GM18858 (cell line): ENCODE results near the gene ALOX5.
"Not testable (repeated sequence)": the region's sequence is repeated elsewhere in the genome, so short reads cannot be mapped to it uniquely, and the experiment has no call there.

Experiments used
- ATAC-seq: cut with Tn5 transposase; IDR thresholded peaks from one replicate; pipeline ENCODE4 v1.9.1; 2021; ENCODE audit not compliant: unreplicated experiment

ALOX5 gene

GRCh38 chr10:45373003-45373575, 927 bp upstream of the ALOX5 start:
- ATAC-seq, result no peak

GRCh38 chr10:45374350-45375052, 485 bp downstream of the ALOX5 start:
- no peak for ATAC-seq

GRCh38 chr10:45375101-45375500, 1.1 kb downstream of the ALOX5 start:
- no peak for ATAC-seq

- no peak for ATAC-seq
Measured at GRCh38 chr10:45375716-45376231, 1.8 kb downstream of the ALOX5 start.

GRCh38 chr10:45376371-45376801, 2.4 kb downstream of the ALOX5 start:
- ATAC-seq, result no peak

- ATAC-seq, result no peak
Measured at GRCh38 chr10:45377321-45377720, 3.3 kb downstream of the ALOX5 start.

- ATAC-seq, result no peak
Measured at GRCh38 chr10:45377858-45378257, 3.8 kb downstream of the ALOX5 start.

GRCh38 chr10:45378914-45379726, 5.1 kb downstream of the ALOX5 start:
- ATAC-seq, result no peak

- no peak for ATAC-seq
Measured at GRCh38 chr10:45379891-45380540, 6.0 kb downstream of the ALOX5 start.

GRCh38 chr10:45380903-45381620, 7.0 kb downstream of the ALOX5 start:
- no peak for ATAC-seq

GRCh38 chr10:45382591-45382990, 8.6 kb downstream of the ALOX5 start:
- ATAC-seq, result no peak

GRCh38 chr10:45383682-45384330, 9.8 kb downstream of the ALOX5 start:
- no peak for ATAC-seq

GRCh38 chr10:45386657-45387056, 12.6 kb downstream of the ALOX5 start:
- no peak for ATAC-seq

GRCh38 chr10:45387096-45387893, 13.3 kb downstream of the ALOX5 start:
- no peak for ATAC-seq

GRCh38 chr10:45389671-45390070, 15.7 kb downstream of the ALOX5 start:
- ATAC-seq, result not testable (repeated sequence)

GRCh38 chr10:45391636-45392035, 17.6 kb downstream of the ALOX5 start:
- ATAC-seq, result not testable (repeated sequence)

GRCh38 chr10:45395554-45395953, 21.5 kb downstream of the ALOX5 start:
- no peak for ATAC-seq

GRCh38 chr10:45398595-45398994, 24.6 kb downstream of the ALOX5 start:
- ATAC-seq, result no peak

GRCh38 chr10:45399113-45399512, 25.1 kb downstream of the ALOX5 start:
- no peak for ATAC-seq
